Retinal pigment epithelial cell (primary cell): ENCODE data around the gene BTBD10.
A peak's percentile ranks its signal among the peaks of the same experiment; 100 is the strongest.

Experiments
- DNase-seq: peaks from one replicate; pipeline ENCODE4 v3.0.0-alpha.2; 2010; ENCODE audit warnings: low read depth
- H3K4me3 ChIP-seq: 2 replicates; pipeline ENCODE4 v1.5.1; 2011; ENCODE audit warnings: mild to moderate bottlenecking, low read length, control low read depth, moderate library complexity
- TF ChIP-seq, protein P1 (sequence below): conservative IDR thresholded peaks from 2 replicates; pipeline ENCODE4 v1.5.1; 2011; ENCODE audit warnings: low read depth, low read length, control low read depth, inconsistent platforms

Gene BTBD10

DNA sequence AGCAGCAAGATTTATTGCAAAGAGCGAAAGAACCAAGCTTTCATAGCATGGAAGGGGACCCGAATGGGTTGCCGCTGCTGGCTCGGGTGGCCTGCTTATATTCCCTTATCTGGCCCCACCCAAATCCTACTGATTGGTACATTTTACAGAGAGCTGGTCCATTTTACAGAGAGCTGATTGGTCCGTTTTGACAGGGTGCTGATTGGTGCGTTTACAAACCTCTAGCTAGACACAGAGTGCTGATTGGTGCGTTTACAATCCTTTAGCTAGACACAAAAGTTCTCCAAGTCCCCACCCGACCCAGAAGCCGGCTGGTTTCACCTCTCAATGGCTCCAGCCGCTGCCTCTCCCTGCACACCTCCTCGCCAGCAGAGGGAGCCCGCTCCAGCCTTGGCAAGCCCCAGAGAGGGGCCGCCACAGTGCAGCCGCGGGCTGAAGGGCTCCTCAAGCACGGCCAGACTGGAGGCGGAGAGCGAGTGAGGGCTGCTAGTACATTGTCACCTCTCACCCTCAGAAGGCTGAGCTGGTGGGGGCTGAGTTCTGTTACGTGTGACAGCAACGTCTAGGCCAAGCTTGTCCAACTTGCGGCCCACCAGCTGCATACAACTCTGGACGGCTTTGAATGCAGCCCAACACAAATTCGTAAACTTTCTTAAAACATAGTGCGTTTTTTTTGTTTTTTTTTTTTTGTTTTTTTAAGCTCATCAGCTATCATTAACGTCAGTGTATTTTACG, 24.1 kb upstream of the BTBD10 start:
- no peak overlapping the region for H3K4me3 ChIP-seq
- TF ChIP-seq, protein P1, sequence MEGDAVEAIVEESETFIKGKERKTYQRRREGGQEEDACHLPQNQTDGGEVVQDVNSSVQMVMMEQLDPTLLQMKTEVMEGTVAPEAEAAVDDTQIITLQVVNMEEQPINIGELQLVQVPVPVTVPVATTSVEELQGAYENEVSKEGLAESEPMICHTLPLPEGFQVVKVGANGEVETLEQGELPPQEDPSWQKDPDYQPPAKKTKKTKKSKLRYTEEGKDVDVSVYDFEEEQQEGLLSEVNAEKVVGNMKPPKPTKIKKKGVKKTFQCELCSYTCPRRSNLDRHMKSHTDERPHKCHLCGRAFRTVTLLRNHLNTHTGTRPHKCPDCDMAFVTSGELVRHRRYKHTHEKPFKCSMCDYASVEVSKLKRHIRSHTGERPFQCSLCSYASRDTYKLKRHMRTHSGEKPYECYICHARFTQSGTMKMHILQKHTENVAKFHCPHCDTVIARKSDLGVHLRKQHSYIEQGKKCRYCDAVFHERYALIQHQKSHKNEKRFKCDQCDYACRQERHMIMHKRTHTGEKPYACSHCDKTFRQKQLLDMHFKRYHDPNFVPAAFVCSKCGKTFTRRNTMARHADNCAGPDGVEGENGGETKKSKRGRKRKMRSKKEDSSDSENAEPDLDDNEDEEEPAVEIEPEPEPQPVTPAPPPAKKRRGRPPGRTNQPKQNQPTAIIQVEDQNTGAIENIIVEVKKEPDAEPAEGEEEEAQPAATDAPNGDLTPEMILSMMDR, result peak; percentile 28
- DNase-seq, result no peak

GRCh38 chr11:13480198-13480597, 17.2 kb upstream of the BTBD10 start:
- no peak for DNase-seq
- H3K4me3 ChIP-seq, result no peak overlapping the region
- TF ChIP-seq, protein P1, result no peak

GRCh38 chr11:13479688-13480087, 16.7 kb upstream of the BTBD10 start:
- no peak for DNase-seq
- TF ChIP-seq, protein P1, result no peak
- H3K4me3 ChIP-seq, result no peak overlapping the region

DNA sequence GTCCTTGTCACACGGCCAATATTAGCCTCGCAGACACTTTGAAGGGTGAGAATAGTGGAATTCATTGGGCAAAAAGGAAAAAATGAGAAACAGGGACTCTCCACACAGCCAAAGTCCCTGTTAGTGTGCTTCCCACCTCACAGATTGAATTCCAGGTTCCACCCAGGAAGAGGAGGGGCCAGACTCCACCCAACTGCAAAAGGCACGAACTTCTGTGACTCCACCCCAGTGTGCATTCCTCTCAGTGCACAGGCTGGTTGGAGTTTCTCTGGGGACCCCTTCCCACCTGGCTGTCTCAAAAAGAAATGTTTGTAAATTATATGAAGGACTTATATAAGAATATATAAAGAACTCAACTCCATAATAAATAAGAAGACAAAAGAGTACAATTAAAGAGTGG, 12.1 kb upstream of the BTBD10 start:
- DNase-seq, result no peak
- no peak overlapping the region for H3K4me3 ChIP-seq
- TF ChIP-seq, protein P1, result no peak

- TF ChIP-seq, protein P1, result no peak
- no peak overlapping the region for H3K4me3 ChIP-seq
- DNase-seq, result no peak
Observed at GRCh38 chr11:13473013-13473722, 10.1 kb upstream of the BTBD10 start.

DNA sequence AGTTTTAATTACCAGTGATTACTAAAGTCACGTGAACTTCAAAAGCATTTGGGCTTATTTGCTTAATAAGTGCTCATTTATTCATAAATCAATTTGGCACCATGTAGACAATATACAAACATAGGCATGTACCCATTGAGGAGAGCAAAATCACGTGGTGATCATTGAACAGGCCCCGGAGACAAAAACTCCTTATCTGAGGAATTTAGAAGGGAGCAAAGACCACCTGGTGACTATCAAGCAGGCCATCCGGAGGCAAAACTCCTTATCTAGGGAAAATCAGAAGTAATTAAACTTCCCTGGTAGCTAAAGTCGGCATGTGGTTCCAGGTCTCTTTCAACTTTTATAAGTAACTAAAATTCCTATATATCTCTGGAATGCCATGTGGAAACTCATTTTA, 5.7 kb upstream of the BTBD10 start:
- DNase-seq, result no peak
- no peak overlapping the region for H3K4me3 ChIP-seq
- TF ChIP-seq, protein P1, result no peak

- no peak for DNase-seq
- TF ChIP-seq, protein P1, result peak; percentile 66
- H3K4me3 ChIP-seq, result no peak overlapping the region
Observed at GRCh38 chr11:13465909-13466371, 2.9 kb upstream of the BTBD10 start.
